Loucy (cell line): ENCODE data around the gene DDX31.

Experiments used
- CTCF ChIP-seq: fragments of 200-600 bp; sonication (generic); conservative IDR thresholded peaks from 2 replicates; pipeline ENCODE4 v1.5.1; 2014; ENCODE audit warnings: mild to moderate bottlenecking, antibody characterized with exemption, low read length
- EZH2phosphoT487 ChIP-seq: fragments of 200-600 bp; IDR thresholded peaks from 2 replicates; pipeline ENCODE4 v1.6.1; 2018; ENCODE audit warnings: antibody characterized with exemption, mild to moderate bottlenecking, moderate library complexity, borderline replicate concordance

- no peak for TF ChIP-seq CTCF
- no peak for TF ChIP-seq EZH2phosphoT487
Observed at GRCh38 chr9:132586830-132587591, 82.8 kb downstream of the DDX31 start.
